CD8-positive, alpha-beta memory T cell (primary cell): ENCODE results near the gene STK33. TPM values are rescaled to one million over a fixed set of nuclear protein-coding genes. Genes with fewer than 3 reads are reported as not detected.

Experiments
- CTCF ChIA-PET: fragments of 350-600 bp; sonication (Branson Sonifier 250); formaldehyde crosslinking; loops from one replicate; lab custom pipeline; 2021; ENCODE audit warnings: antibody characterized with exemption; lab: Charles Lee
- POLR2A ChIA-PET: fragments of 350-600 bp; sonication (Branson Sonifier 250); formaldehyde crosslinking; loops from one replicate; lab custom pipeline; 2021; ENCODE audit warnings: antibody characterized with exemption; lab: Charles Lee
- DNase-seq, 5 donors: peaks; one replicate each; pipeline versions ENCODE4 v3.0.0 to v3.0.0-alpha.2; 2020 to 2022; ENCODE audit warnings: mixed read lengths in 1 of 5
- H3K27ac ChIP-seq: one replicate; pipeline ENCODE4 v1.7.0; 2013; ENCODE audit warnings: low read depth, mild to moderate bottlenecking, low read length, moderate library complexity
- H3K27me3 ChIP-seq: 2 replicates; pipeline ENCODE4 v1.7.0; 2013; ENCODE audit warnings: low read length, mild to moderate bottlenecking; ENCODE audit not compliant: insufficient read depth, poor library complexity, severe bottlenecking
- H3K36me3 ChIP-seq: 2 replicates; pipeline ENCODE4 v1.7.0; 2013; ENCODE audit warnings: mild to moderate bottlenecking, low read length, moderate library complexity; ENCODE audit not compliant: insufficient read depth
- H3K4me1 ChIP-seq: 2 replicates; pipeline ENCODE4 v1.7.0; 2013; ENCODE audit warnings: mild to moderate bottlenecking, low read length, moderate library complexity; ENCODE audit not compliant: insufficient read depth
- H3K4me3 ChIP-seq: 2 replicates; pipeline ENCODE4 v1.7.0; 2013; ENCODE audit warnings: mild to moderate bottlenecking, low read length
- H3K9me3 ChIP-seq: 2 replicates; pipeline ENCODE4 v1.7.0; 2013; ENCODE audit warnings: mild to moderate bottlenecking, low read length
- H3K27ac Mint-ChIP-seq, 8 donors: one replicate each; pipeline ENCODE4 v1.8.0; 2020 to 2021; ENCODE audit warnings: mixed read lengths in 8 of 8, mild to moderate bottlenecking in 6 of 8, inconsistent platforms in 3 of 8, moderate library complexity in 3 of 8
- H3K27me3 Mint-ChIP-seq, 2 donors: one replicate each; pipeline ENCODE4 v1.8.0; 2020 to 2021; ENCODE audit warnings: mixed read lengths in 2 of 2, mild to moderate bottlenecking in 1 of 2, moderate library complexity in 1 of 2
- H3K36me3 Mint-ChIP-seq, 3 donors: one replicate each; pipeline ENCODE4 v1.8.0; 2020 to 2021; ENCODE audit warnings: mixed read lengths in 3 of 3, inconsistent platforms in 1 of 3, mild to moderate bottlenecking in 1 of 3
- H3K4me1 Mint-ChIP-seq, 3 donors: one replicate each; pipeline ENCODE4 v1.8.0; 2020 to 2021; ENCODE audit warnings: mixed read lengths in 3 of 3, inconsistent platforms in 1 of 3, mild to moderate bottlenecking in 1 of 3
- H3K4me3 Mint-ChIP-seq, 7 donors: one replicate each; pipeline ENCODE4 v1.8.0; 2020 to 2021; ENCODE audit warnings: mixed read lengths in 7 of 7, mild to moderate bottlenecking in 6 of 7, moderate library complexity in 4 of 7, inconsistent platforms in 2 of 7
- H3K9me3 Mint-ChIP-seq, 5 donors: one replicate each; pipeline ENCODE4 v1.8.0; 2020 to 2022; ENCODE audit warnings: mixed read lengths in 5 of 5, mild to moderate bottlenecking in 3 of 5, moderate library complexity in 2 of 5, inconsistent platforms in 1 of 5
- polyA plus RNA-seq: library from polyadenylated mRNA; unstranded; fragments of 300-500 nt; fragmentation: Illumina TruSeq; gene quantifications from one replicate; pipeline ENCODE4 v1.2.3, GENCODE V29; 2021
- total RNA-seq, 2 experiments: library from RNA; stranded (reverse); gene quantifications; one replicate each; pipeline ENCODE4 v1.2.3, GENCODE V29; 2021

Gene STK33
- total and polyA plus RNA-seq, 3 experiments from 2014 or later, result 1.5 to 3.4 (median 2.5) TPM

DNA sequence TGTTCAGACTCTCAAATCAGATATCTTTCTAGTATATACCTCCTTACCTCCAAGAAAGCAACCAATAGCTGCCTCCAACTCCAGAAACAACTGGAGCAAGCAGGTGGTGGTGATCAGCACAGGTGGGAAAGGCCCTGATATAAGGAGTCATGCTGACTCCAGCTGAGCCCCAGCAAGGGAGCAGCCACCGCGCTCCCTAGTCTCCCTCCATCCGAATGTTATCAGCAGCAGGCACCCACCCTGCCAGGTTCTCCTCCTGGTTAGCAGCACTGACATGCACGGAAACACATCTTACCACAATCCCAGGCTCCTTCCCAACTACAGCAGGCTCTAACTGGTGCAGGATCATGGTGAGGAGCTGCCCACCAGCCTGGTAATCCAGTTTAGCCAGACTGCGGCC is 18.5 kb upstream of the STK33 start:
- ChIA-PET POLR2A (no interaction called here), CTCF (interaction anchor here (0.9 kb wide), 1 partner anchor 27 kb away, joined by 3 read pairs; no protein-coding TSS in a partner anchor)
- DNase-seq, result no peak
- Mint-ChIP-seq H3K9me3 (no peaks in the 10 kb centered on the region), H3K36me3 (peaks cover 3 to 41% (median 17%) of the 10 kb centered on the region in 3 donors), H3K4me3 (no peak overlapping the region), H3K27me3 (no peaks in the 10 kb centered on the region), H3K4me1 (peaks cover 0 to 3% (median 0%) of the 10 kb centered on the region in 3 donors), H3K27ac (no peak overlapping the region)
- no peak overlapping the region for H3K4me3 ChIP-seq
- no peaks in the 10 kb centered on the region for H3K27me3 ChIP-seq
- no peak overlapping the region for H3K27ac ChIP-seq
- no peaks in the 10 kb centered on the region for H3K4me1 ChIP-seq
- H3K9me3 ChIP-seq, result no peaks in the 10 kb centered on the region
- H3K36me3 ChIP-seq, result peaks cover 6% of the 10 kb centered on the region

- peak overlapping the region in 3 of 8 donors; percentile 23 to 81 (median 67) for H3K27ac Mint-ChIP-seq
- DNase-seq, result peak in 1 of 5 donors; percentile 34
- no peaks in the 10 kb centered on the region for H3K27me3 Mint-ChIP-seq
- H3K36me3 ChIP-seq, result peaks cover 1% of the 10 kb centered on the region
- ChIA-PET POLR2A (no interaction called here), CTCF (no interaction called here)
- H3K4me3 Mint-ChIP-seq, result no peak overlapping the region
- H3K36me3 Mint-ChIP-seq, result peaks cover under 1 to 22% (median 6%) of the 10 kb centered on the region in 3 donors
- H3K9me3 ChIP-seq, result no peaks in the 10 kb centered on the region
- H3K27me3 ChIP-seq, result no peaks in the 10 kb centered on the region
- no peak overlapping the region for H3K4me3 ChIP-seq
- no peaks in the 10 kb centered on the region for H3K4me1 ChIP-seq
- H3K4me1 Mint-ChIP-seq, result peaks cover 0 to 3% (median 0%) of the 10 kb centered on the region in 3 donors
- no peaks in the 10 kb centered on the region for H3K9me3 Mint-ChIP-seq
- no peak overlapping the region for H3K27ac ChIP-seq
Observed at GRCh38 chr11:8610532-8611116, 16.6 kb upstream of the STK33 start.

- Mint-ChIP-seq H3K4me1 (peaks cover 0 to 3% (median 0%) of the 10 kb centered on the region in 3 donors), H3K9me3 (no peaks in the 10 kb centered on the region), H3K27ac (no peak overlapping the region), H3K27me3 (peaks cover 8 to 15% of the 10 kb centered on the region in 2 donors), H3K4me3 (no peak overlapping the region), H3K36me3 (peaks cover 0 to 11% (median 3%) of the 10 kb centered on the region in 3 donors)
- Histone ChIP-seq H3K36me3 (no peaks in the 10 kb centered on the region), H3K9me3 (no peaks in the 10 kb centered on the region), H3K4me1 (no peaks in the 10 kb centered on the region), H3K4me3 (no peak overlapping the region), H3K27me3 (peaks cover 5% of the 10 kb centered on the region), H3K27ac (no peak overlapping the region)
- ChIA-PET CTCF (no interaction called here), POLR2A (no interaction called here)
- DNase-seq, result no peak
Observed at GRCh38 chr11:8608652-8609051, 14.6 kb upstream of the STK33 start.

DNA sequence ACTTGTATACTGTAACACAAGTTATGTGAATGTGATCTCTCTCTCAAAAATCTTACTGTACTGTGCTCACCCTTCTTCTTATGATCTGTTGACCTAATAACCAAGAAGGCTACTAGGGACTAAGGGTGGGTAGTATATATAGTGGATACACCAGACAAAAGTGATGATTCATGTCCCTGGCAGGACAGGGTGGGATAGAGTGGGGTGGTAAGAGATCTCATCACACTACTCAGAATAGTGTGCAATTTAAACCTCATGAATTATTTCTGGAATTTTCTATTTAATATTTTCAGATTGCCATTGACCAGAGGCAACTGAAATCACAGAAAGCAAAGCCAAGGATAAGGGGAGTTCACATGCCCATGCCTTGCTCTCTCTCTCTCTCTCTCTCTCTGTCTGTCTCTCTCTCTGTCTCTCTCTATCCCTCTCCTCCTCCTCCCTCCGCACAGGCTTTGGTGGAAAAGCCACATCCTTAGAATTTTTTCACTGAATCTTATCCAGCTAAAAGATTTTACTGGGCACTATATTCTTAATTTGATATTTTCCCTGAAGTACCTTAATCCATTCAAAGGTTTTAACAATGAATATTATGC is 12.0 kb upstream of the STK33 start:
- H3K36me3 Mint-ChIP-seq, result no peaks in the 10 kb centered on the region
- peaks cover 17 to 25% of the 10 kb centered on the region in 2 donors for H3K27me3 Mint-ChIP-seq
- no peak for DNase-seq
- H3K27ac Mint-ChIP-seq, result no peak overlapping the region
- H3K4me1 Mint-ChIP-seq, result peaks cover 0 to 3% (median 0%) of the 10 kb centered on the region in 3 donors
- Histone ChIP-seq H3K4me3 (no peak overlapping the region), H3K36me3 (no peaks in the 10 kb centered on the region), H3K27ac (no peak overlapping the region), H3K4me1 (no peaks in the 10 kb centered on the region), H3K27me3 (peaks cover 5% of the 10 kb centered on the region), H3K9me3 (no peaks in the 10 kb centered on the region)
- CTCF ChIA-PET, result no interaction called here
- POLR2A ChIA-PET, result no interaction called here
- peak overlapping the region in 1 of 7 donors; percentile 54 for H3K4me3 Mint-ChIP-seq
- no peaks in the 10 kb centered on the region for H3K9me3 Mint-ChIP-seq

- H3K36me3 Mint-ChIP-seq, result no peaks in the 10 kb centered on the region
- no peak overlapping the region for H3K27ac Mint-ChIP-seq
- no peaks in the 10 kb centered on the region for H3K9me3 ChIP-seq
- CTCF ChIA-PET, result interaction anchor here (1.0 kb wide), 1 partner anchor 10 kb away, joined by 3 read pairs; the partner anchor contains the start of gene STK33
- no peaks in the 10 kb centered on the region for H3K4me1 ChIP-seq
- H3K27ac ChIP-seq, result no peak overlapping the region
- peaks cover 5% of the 10 kb centered on the region for H3K27me3 ChIP-seq
- POLR2A ChIA-PET, result no interaction called here
- no peaks in the 10 kb centered on the region for H3K9me3 Mint-ChIP-seq
- H3K4me3 ChIP-seq, result no peak overlapping the region
- DNase-seq, result peak in 1 of 5 donors; percentile 6
- no peaks in the 10 kb centered on the region for H3K4me1 Mint-ChIP-seq
- H3K4me3 Mint-ChIP-seq, result no peak overlapping the region
- H3K36me3 ChIP-seq, result no peaks in the 10 kb centered on the region
- H3K27me3 Mint-ChIP-seq, result peaks cover 17 to 30% of the 10 kb centered on the region in 2 donors
Observed at GRCh38 chr11:8604078-8604723, 10.2 kb upstream of the STK33 start.

GRCh38 chr11:8603696-8604077 is 9.7 kb upstream of the STK33 start:
- no peaks in the 10 kb centered on the region for H3K9me3 ChIP-seq
- ChIA-PET CTCF (interaction anchor here (1.0 kb wide), 1 partner anchor 9 kb away, joined by 3 read pairs; the partner anchor contains the start of gene STK33), POLR2A (no interaction called here)
- H3K4me3 ChIP-seq, result no peak overlapping the region
- DNase-seq, result no peak
- no peak overlapping the region for H3K27ac ChIP-seq
- peaks cover 17 to 30% of the 10 kb centered on the region in 2 donors for H3K27me3 Mint-ChIP-seq
- no peaks in the 10 kb centered on the region for H3K4me1 ChIP-seq
- peaks cover 5% of the 10 kb centered on the region for H3K27me3 ChIP-seq
- no peaks in the 10 kb centered on the region for H3K4me1 Mint-ChIP-seq
- H3K27ac Mint-ChIP-seq, result no peak overlapping the region
- no peaks in the 10 kb centered on the region for H3K36me3 ChIP-seq
- no peaks in the 10 kb centered on the region for H3K9me3 Mint-ChIP-seq
- no peaks in the 10 kb centered on the region for H3K36me3 Mint-ChIP-seq
- no peak overlapping the region for H3K4me3 Mint-ChIP-seq

DNA sequence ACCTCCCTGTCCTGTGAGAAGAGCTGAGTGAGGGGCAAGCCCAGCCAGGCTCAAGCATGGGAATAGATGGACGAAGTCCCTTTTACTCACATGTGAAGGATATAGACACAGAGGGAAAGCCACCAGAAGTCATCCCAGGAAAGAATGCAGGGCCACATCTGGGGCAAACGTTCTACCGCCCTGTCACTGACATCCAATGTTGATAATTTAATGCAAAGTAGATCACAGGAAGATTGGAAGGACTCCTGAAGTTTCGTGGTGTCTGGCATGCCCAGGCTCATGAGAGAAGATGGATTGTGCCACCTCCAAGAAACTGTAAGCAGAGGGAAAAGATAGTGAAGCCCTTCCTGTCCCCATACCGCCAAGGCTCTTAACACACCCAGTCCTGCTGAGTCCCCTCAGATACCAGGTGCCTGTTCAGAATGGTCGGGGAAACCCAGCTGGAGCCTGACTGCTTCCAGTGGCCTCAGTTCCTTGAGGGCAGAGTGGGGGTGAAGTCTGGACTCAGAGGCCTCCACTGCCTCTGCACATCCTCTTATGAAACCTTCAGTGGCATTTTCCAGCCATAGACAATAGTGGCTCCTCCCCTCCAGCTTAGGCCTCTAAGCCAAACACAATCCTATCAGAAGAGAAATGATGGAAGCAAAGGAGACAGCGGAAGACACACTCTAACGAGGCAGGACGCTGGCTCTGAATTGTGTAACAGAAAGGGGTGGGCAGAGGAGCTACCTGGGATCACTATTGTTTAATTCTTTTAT is 7.5 kb upstream of the STK33 start:
- no peaks in the 10 kb centered on the region for H3K4me1 Mint-ChIP-seq
- H3K36me3 ChIP-seq, result no peaks in the 10 kb centered on the region
- H3K36me3 Mint-ChIP-seq, result no peaks in the 10 kb centered on the region
- no peak overlapping the region for H3K4me3 Mint-ChIP-seq
- peaks cover 5% of the 10 kb centered on the region for H3K27me3 ChIP-seq
- no peak overlapping the region for H3K27ac ChIP-seq
- no peak overlapping the region for H3K4me3 ChIP-seq
- H3K27me3 Mint-ChIP-seq, result peaks cover 19 to 44% of the 10 kb centered on the region in 2 donors
- H3K4me1 ChIP-seq, result no peaks in the 10 kb centered on the region
- CTCF ChIA-PET, result no interaction called here
- H3K27ac Mint-ChIP-seq, result no peak overlapping the region
- H3K9me3 ChIP-seq, result no peaks in the 10 kb centered on the region
- DNase-seq, result no peak
- H3K9me3 Mint-ChIP-seq, result no peaks in the 10 kb centered on the region
- POLR2A ChIA-PET, result no interaction called here
